ENCODE measurements around the gene SRPRB.
A peak's percentile ranks its signal among the peaks of the same experiment; 100 is the strongest.

The SRPRB gene

GRCh38 chr3:133805702-133806475 is at the start of gene SRPRB:
TSS of gene SRPRB (plus strand) at chr3:133805815. CDS start at chr3:133805849, 34 bp downstream.
- peak; percentile 79 for DNase-seq

- no peak for DNase-seq
Measured at GRCh38 chr3:133756716-133757694, 48.6 kb upstream of the SRPRB start.

GRCh38 chr3:133757701-133758567 is 47.7 kb upstream of the SRPRB start:
- no peak for DNase-seq

GRCh38 chr3:133758568-133758928 is 47.1 kb upstream of the SRPRB start:
- no peak for DNase-seq

GRCh38 chr3:133758964-133759739 is 46.5 kb upstream of the SRPRB start:
- no peak for DNase-seq

GRCh38 chr3:133759740-133760305 is 45.8 kb upstream of the SRPRB start:
- DNase-seq, result no peak

- DNase-seq, result no peak
Measured at GRCh38 chr3:133760916-133761315, 44.7 kb upstream of the SRPRB start.

- DNase-seq, result no peak
Measured at GRCh38 chr3:133761605-133762484, 43.8 kb upstream of the SRPRB start.

GRCh38 chr3:133762539-133762938 is 43.1 kb upstream of the SRPRB start:
- DNase-seq, result no peak

- no peak for DNase-seq
Measured at GRCh38 chr3:133763797-133764683, 41.6 kb upstream of the SRPRB start.

GRCh38 chr3:133765256-133765655 is 40.4 kb upstream of the SRPRB start:
- DNase-seq, result no peak

GRCh38 chr3:133767607-133768006 is 38.0 kb upstream of the SRPRB start:
- no peak for DNase-seq

GRCh38 chr3:133769536-133769935 is 36.1 kb upstream of the SRPRB start:
- no peak for DNase-seq

GRCh38 chr3:133773732-133774131 is 31.9 kb upstream of the SRPRB start:
- no peak for DNase-seq

GRCh38 chr3:133775309-133775708 is 30.3 kb upstream of the SRPRB start:
- DNase-seq, result no peak

GRCh38 chr3:133775835-133776234 is 29.8 kb upstream of the SRPRB start:
- no peak for DNase-seq

GRCh38 chr3:133776794-133777438 is 28.7 kb upstream of the SRPRB start:
- DNase-seq, result no peak

- no peak for DNase-seq
Measured at GRCh38 chr3:133777807-133778568, 27.6 kb upstream of the SRPRB start.
